Hematopoietic multipotent progenitor cell (in vitro differentiated cells): ENCODE measurements around the gene LRRC17. TPM values are rescaled to one million over a fixed set of nuclear protein-coding genes. Genes with fewer than 3 reads are reported as not detected.

Source experiments
- DNase-seq, 3 donors: peaks; one replicate each; pipeline ENCODE4 v3.0.0-alpha.2; 2011 to 2015; ENCODE audit warnings: low read depth in 2 of 3, low spot score in 2 of 3
- total RNA-seq: library from RNA; depleted of rRNA; stranded (reverse); fragments of >200 nt; gene quantifications from one replicate; pipeline ENCODE4 v1.2.3, GENCODE V29; 2012

LRRC17 gene, protein sequence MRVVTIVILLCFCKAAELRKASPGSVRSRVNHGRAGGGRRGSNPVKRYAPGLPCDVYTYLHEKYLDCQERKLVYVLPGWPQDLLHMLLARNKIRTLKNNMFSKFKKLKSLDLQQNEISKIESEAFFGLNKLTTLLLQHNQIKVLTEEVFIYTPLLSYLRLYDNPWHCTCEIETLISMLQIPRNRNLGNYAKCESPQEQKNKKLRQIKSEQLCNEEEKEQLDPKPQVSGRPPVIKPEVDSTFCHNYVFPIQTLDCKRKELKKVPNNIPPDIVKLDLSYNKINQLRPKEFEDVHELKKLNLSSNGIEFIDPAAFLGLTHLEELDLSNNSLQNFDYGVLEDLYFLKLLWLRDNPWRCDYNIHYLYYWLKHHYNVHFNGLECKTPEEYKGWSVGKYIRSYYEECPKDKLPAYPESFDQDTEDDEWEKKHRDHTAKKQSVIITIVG
- 0.27 TPM for total RNA-seq

DNA sequence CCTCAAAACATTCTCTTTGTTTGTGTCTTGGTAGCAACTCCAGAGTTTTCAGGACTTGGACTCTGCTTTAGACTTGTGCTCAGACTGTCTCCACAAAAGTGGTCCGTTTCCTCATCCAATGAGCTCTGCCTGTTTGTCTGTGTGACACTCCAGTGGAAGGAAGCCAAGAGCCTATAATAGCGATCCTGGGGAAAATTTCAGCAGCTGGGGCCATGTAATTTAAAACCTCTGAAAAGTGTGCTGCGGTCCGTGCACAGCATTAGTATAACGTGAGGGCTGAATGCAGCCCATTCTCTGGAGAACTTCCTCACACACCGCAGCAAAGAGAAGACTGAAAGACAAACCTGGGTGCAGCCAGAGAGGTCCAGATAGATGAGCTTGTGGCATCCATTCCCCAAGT lies at the start of gene LRRC17:
LRRC17 (plus strand) TSS at position 259 of the 400 bp plus-strand sequence. CDS start 20,914 bp downstream, outside the sequence.
- DNase-seq, result peak in 1 of 3 donors; percentile 5

DNA sequence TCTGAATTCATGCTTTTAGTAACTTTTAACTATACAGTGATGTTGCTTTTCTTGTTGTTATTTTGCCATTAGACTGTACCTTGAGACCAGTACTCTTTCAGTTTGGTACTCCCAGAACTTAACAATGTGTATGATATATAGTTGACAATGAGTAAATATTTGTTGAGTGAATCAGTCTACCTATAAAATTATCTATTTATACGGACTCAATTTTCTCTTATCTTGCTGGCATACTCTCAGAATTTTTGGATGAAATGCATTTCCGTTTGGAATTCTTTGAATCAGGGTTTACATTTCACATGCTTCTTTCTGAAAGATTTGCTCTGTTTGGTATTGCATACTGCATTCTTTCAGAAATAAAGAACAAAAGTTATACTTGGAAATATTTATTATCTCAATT lies 47.8 kb upstream of the LRRC17 start:
- DNase-seq, result no peak

- no peak for DNase-seq
Observed at GRCh38 chr7:102866535-102867215, 46.1 kb upstream of the LRRC17 start.

DNA sequence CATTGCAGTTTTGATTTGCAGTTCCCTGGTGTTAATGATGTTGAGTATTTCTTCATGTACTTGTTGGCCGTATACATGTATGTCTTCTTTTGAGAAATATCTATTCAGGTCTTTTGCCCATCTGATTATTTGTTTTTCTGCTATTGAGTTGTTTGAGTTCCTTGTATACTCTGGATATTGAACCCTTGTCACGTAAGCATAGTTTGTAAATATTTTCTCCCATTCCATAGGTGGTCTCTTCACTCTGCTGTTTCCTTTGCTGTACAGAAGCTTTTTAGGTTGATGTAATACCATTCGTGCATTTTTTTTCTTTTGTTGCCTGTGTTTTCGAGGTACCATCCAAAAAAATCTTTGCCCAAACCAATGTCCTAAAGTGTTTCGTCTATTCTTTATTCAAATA lies 43.6 kb upstream of the LRRC17 start:
- DNase-seq, result no peak

DNA sequence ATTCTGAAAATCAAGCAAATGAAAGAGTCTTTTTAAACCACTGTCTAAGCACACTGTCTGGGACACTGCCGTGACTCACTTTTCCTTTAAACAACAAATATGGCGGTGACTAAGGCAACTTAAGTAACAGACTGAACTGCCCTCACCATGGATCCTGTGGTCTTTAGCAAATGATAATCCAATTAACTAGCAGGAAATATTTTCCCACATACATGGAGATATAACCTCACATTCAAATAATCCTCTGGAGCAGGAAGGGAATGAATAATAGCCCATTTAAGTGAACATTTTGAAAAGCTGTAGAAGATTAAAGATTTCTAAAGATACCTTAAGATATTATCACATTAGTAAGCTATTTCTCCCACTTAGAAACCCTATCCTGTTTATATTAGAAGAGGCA lies 40.3 kb upstream of the LRRC17 start:
- no peak for DNase-seq

GRCh38 chr7:102873470-102874165 lies 39.2 kb upstream of the LRRC17 start:
- peak in 1 of 3 donors; percentile 4 for DNase-seq

- peak in 2 of 3 donors; percentile 68 to 79 for DNase-seq
Observed at GRCh38 chr7:102874166-102874829, 38.5 kb upstream of the LRRC17 start.

GRCh38 chr7:102874966-102875365 lies 37.8 kb upstream of the LRRC17 start:
- DNase-seq, result no peak

- DNase-seq, result peak in 2 of 3 donors; percentile 17 to 43
Observed at GRCh38 chr7:102875700-102876295, 37.0 kb upstream of the LRRC17 start.

DNA sequence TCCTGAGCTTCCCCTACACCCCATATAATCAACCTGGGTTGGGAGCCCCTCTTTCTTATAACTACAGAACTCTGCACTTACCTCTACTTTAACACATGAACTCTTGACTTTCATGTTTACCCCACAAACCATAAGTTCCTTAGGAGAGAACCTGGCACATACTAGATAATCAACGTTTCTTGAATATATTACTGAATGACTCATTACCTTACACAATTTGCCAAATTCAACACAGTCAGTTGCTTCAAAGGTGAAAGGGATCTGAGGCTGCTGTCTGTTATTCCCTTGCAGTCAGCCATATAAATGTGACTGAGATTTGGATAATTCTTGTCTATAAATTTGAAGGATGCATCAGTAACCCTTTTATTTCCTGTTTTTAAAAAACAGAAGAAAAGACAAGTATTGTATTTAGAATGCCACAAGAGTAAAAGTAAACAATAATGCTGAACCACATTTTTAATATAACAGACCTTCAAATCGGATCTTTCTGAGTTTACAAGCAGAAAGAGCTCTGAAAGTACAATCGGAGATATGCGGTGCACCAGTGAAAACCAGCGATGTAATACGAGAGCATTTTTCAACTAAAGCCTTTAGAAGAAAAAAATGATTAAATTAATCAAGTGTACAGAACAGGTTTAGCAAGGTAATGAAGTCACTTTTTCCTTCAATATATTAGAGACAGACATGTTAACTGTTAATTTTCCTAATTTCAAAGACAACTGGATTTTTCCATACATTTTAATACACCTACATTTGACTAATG lies 29.5 kb upstream of the LRRC17 start:
- peak in 1 of 3 donors; percentile 3 for DNase-seq

- DNase-seq, result no peak
Observed at GRCh38 chr7:102888561-102889233, 24.1 kb upstream of the LRRC17 start.

GRCh38 chr7:102889851-102890250 lies 22.9 kb upstream of the LRRC17 start:
- no peak for DNase-seq

DNA sequence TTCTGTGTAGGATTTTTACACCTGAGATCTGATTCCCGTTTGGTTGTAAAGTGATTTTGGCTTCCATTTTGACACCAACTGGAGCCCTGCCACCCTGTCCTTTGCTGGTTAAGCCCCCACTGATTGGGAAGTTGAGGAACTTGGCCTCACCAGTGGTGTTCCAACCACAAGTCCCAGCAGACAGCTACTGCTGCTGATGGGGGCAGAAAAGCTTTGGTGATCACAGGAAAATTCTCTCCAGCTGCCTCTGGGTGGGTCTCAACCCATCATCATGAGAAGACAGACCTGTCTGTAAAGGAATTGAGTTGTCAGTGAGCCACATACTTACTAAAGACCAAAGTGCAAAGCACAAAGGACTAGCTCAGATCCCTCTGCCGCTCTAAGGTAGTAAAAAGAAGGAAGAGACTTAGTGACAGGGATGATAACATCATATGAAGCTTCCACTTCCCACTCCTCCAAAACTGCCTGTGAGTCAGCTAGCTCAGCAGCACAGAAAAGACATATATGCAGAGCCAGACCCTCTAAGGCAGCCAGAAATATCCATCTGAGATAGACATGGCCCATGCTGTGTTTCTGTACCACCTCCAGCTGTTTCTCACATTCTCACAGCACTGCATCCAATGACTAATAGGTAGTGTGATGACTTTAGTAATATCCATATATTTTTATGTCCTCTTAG lies 22.4 kb upstream of the LRRC17 start:
- DNase-seq, result peak in 1 of 3 donors; percentile 20

- DNase-seq, result no peak
Observed at GRCh38 chr7:102890971-102891692, 21.7 kb upstream of the LRRC17 start.

- no peak for DNase-seq
Observed at GRCh38 chr7:102891693-102892261, 21.0 kb upstream of the LRRC17 start.

DNA sequence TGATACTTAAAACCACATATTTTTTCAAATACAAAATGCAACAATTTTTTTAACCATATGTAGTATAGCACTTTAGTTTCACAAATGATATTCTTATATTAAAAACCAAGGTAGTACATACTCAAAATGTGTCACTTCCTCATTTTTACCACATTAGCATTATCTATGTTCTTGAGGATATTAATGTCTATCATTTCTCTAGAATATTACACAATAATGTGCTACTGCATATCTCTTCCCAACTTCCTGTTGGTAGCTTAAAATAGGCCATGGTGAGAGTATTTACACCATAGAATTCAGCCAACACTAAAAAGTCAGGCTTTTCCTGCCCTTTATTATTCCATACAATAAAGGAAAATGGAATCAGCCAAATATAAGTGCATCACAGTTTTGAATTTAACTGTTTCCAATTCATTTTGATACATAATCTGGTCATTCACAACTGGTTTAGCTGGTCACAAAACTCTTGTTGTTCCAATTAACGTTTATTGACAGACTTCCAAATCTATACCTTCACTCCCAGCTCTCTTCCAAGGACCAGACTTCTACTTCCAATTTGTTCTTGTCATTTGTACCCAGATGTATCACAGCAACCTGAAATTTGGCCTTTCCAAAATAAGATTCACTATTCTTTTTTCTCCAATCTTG lies 20.0 kb upstream of the LRRC17 start:
- peak in 1 of 3 donors; percentile 70 for DNase-seq

DNA sequence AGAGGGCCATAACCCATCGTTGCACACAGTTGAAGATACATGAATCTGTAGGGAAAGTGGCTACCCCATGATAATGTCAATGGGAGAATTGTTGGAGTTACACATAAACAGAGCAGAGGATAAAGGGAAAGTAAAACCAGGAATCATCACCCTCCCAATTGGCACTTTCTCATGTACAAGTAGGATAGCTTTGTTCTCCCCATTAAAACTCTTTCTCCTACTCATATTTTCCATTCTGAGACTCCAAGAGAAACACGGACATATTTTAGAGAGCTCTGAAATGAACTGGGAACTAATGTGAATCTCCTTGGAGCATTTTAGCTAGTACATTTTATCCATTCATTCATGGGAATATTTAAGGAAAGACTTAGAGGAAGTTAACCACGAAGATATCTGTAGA lies 17.2 kb upstream of the LRRC17 start:
- no peak for DNase-seq
